ENCODE results near the gene RNF32.
"Not testable (repeated sequence)": the region's sequence is repeated elsewhere in the genome, so short reads cannot be mapped to it uniquely, and the experiment has no call there.

RNF32 gene

GRCh38 chr7:156629873-156630272 lies 10.7 kb upstream of the RNF32 start:
- no peak overlapping the region for H3K4me3 ChIP-seq
- intact Hi-C loops (cut with DNase I; ENCODE audit: low total_unique reads), result no loop called here
- H3K36me3 ChIP-seq, result no peaks in the 10 kb centered on the region
- peaks cover 0 to 31% (median 16%) of the 10 kb centered on the region in 3 donors for H3K9me3 ChIP-seq
- no peak overlapping the region for H3K27ac ChIP-seq
- no peak for TF ChIP-seq CTCF (IDR thresholded peaks at IDR 0.05)
- DNase-seq, result no peak
- no peaks in the 10 kb centered on the region for H3K4me1 ChIP-seq
- no peaks in the 10 kb centered on the region for H3K27me3 ChIP-seq

- intact Hi-C loops (cut with DNase I; ENCODE audit: low total_unique reads), result no loop called here
- H3K27ac ChIP-seq, result no peak overlapping the region
- no peak overlapping the region for H3K4me3 ChIP-seq
- no peak for TF ChIP-seq CTCF (IDR thresholded peaks at IDR 0.05)
- H3K4me1 ChIP-seq, result no peaks in the 10 kb centered on the region
- DNase-seq, result no peak
- H3K36me3 ChIP-seq, result no peaks in the 10 kb centered on the region
- no peaks in the 10 kb centered on the region for H3K27me3 ChIP-seq
- peaks cover 0 to 9% (median 9%) of the 10 kb centered on the region in 3 donors for H3K9me3 ChIP-seq
Observed at GRCh38 chr7:156634117-156634516, 6.5 kb upstream of the RNF32 start.

GRCh38 chr7:156635529-156636385 lies 4.8 kb upstream of the RNF32 start:
- Histone ChIP-seq H3K4me3 (no peak overlapping the region), H3K27me3 (peaks cover 0 to 11% of the 10 kb centered on the region in 2 donors), H3K9me3 (peaks cover 0 to 11% (median 0%) of the 10 kb centered on the region in 3 donors), H3K4me1 (peaks cover 0 to 12% (median 7%) of the 10 kb centered on the region in 4 donors), H3K36me3 (no peaks in the 10 kb centered on the region), H3K27ac (no peak overlapping the region)
- intact Hi-C loops (cut with DNase I; ENCODE audit: low total_unique reads), result no loop called here
- no peak for DNase-seq
- no peak for TF ChIP-seq CTCF (IDR thresholded peaks at IDR 0.05)

GRCh38 chr7:156637093-156637492 lies 3.5 kb upstream of the RNF32 start:
- H3K4me3 ChIP-seq; H3K36me3 ChIP-seq; H3K27ac ChIP-seq; DNase-seq; intact Hi-C loops (cut with DNase I; ENCODE audit: low total_unique reads): not testable (repeated sequence)
- Histone ChIP-seq H3K4me1 (peaks cover 0 to 16% (median 10%) of the 10 kb centered on the region in 4 donors), H3K27me3 (peaks cover 0 to 11% of the 10 kb centered on the region in 2 donors), H3K9me3 (peaks cover 0 to 11% (median 0%) of the 10 kb centered on the region in 3 donors)

GRCh38 chr7:156638443-156639077 lies 2.0 kb upstream of the RNF32 start:
- intact Hi-C loops (cut with DNase I; ENCODE audit: low total_unique reads), result no loop called here

More at GRCh38 chr7:156638443-156639077, 2.0 kb upstream of the RNF32 start:
- no peak for TF ChIP-seq CTCF (IDR thresholded peaks at IDR 0.05)
- H3K36me3 ChIP-seq, result no peaks in the 10 kb centered on the region
- no peak overlapping the region for H3K27ac ChIP-seq
- H3K9me3 ChIP-seq, result peaks cover 0 to 11% (median 0%) of the 10 kb centered on the region in 3 donors
- peaks cover 0 to 16% (median 10%) of the 10 kb centered on the region in 4 donors for H3K4me1 ChIP-seq
- H3K4me3 ChIP-seq, result no peak overlapping the region
- H3K27me3 ChIP-seq, result peaks cover 0 to 14% of the 10 kb centered on the region in 2 donors
- no peak for DNase-seq
